ENCODE results near the gene PHLDB2.
A peak's percentile ranks its signal among the peaks of the same experiment; 100 is the strongest.

PHLDB2 gene

DNA sequence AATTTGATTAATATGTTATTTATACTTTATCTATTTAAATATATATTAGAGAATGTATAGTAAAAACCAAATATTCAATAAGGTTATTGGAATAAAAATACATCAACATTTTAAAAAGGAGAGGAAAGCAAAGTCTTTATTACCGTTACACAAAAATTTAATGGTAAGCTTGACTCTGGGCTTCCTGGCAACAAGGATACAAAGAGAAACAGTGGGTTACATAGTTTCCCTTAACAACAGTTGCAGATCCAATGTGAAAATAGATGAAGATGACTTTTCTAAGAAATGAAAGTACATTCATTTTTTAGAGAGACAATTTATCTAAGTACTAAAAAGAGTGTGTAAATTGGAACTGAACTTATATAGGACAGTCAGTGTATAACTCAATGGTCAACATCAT, 6.0 kb upstream of the PHLDB2 start:
- DNase-seq (ENCODE audit: low spot score) = no peak
- POLR2A ChIA-PET (ENCODE audit: low non-redundant PET) = no interaction called here
- H3K27ac ChIP-seq = no peak overlapping the region
- CTCF ChIA-PET = no interaction called here
- TF ChIP-seq, protein P1, sequence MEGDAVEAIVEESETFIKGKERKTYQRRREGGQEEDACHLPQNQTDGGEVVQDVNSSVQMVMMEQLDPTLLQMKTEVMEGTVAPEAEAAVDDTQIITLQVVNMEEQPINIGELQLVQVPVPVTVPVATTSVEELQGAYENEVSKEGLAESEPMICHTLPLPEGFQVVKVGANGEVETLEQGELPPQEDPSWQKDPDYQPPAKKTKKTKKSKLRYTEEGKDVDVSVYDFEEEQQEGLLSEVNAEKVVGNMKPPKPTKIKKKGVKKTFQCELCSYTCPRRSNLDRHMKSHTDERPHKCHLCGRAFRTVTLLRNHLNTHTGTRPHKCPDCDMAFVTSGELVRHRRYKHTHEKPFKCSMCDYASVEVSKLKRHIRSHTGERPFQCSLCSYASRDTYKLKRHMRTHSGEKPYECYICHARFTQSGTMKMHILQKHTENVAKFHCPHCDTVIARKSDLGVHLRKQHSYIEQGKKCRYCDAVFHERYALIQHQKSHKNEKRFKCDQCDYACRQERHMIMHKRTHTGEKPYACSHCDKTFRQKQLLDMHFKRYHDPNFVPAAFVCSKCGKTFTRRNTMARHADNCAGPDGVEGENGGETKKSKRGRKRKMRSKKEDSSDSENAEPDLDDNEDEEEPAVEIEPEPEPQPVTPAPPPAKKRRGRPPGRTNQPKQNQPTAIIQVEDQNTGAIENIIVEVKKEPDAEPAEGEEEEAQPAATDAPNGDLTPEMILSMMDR (conservative IDR thresholded peaks at IDR 0.05; ENCODE audit: low read depth) = no peak

DNA sequence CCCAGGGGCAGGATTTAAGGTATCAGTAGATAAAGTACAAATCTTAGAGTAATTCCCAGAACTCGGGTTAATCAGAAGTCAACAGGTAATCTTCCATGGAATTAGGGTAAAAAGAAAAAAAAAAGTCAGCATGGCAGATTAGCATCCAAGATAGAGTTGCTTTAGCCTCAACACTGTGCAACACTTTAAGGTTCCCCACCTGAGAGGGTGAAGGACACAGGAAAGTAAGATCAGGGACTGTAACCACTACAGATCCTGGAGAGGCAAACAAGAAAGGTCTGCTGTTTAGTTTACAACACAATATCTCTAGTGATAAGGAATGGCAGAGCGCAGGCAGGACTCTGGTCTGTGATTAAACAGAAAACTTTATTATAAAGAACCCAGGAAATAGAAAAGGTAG, 4.1 kb upstream of the PHLDB2 start:
- DNase-seq (ENCODE audit: low spot score) = no peak
- H3K27ac ChIP-seq = no peak overlapping the region
- ChIA-PET CTCF (no interaction called here), POLR2A (ENCODE audit: low non-redundant PET) (no interaction called here)
- TF ChIP-seq, protein P1 (conservative IDR thresholded peaks at IDR 0.05; ENCODE audit: low read depth) = no peak

DNA sequence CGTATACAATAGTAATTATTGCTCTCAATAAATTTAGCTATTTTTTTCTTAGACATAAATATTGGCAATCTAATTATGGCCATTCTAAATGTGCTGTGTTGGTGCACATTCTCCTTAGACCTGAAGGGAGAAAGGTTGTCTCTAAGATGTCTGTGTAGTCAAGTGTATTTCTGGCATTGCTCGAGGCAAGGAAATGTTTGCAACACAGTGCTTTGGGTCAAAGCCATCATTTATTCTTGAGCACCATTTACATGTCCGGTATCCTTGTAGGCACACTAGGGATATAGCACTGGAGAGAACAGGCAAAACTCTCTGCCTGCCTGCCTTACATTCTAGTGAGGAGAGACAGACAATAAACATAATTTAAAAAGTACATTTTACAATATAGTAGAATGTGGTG, 2.6 kb upstream of the PHLDB2 start:
- no peak overlapping the region for H3K27ac ChIP-seq
- ChIA-PET CTCF (interaction anchor here (0.7 kb wide), 1 partner anchor 8 kb away, joined by 3 read pairs; no protein-coding TSS in a partner anchor), POLR2A (ENCODE audit: low non-redundant PET) (interaction anchor here (0.6 kb wide), 1 partner anchor 67 kb away, joined by 6 read pairs; no protein-coding TSS in a partner anchor)
- TF ChIP-seq, protein P1 (conservative IDR thresholded peaks at IDR 0.05; ENCODE audit: low read depth) = no peak
- no peak for DNase-seq (ENCODE audit: low spot score)

DNA sequence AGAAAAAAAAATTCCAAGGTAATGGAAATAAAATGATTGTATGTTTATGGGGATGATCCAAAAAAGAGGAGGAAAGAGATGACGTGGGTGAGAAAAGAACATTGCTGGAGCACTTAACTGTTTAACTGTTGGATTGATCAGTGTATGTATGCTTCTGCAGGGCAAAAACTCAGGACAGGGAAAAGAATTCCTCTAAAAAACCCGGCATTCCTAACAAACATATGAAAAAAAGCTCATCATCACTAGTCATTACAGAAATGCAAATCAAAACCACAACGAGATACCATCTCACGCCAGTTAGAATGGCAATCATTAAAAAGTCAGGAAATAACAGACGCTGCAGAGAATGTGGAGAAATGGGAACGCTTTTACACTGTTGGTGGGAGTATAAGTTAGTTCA, 1.6 kb upstream of the PHLDB2 start:
- no peak for DNase-seq (ENCODE audit: low spot score)
- ChIA-PET POLR2A (ENCODE audit: low non-redundant PET) (no interaction called here), CTCF (interaction anchor here (0.6 kb wide), 1 partner anchor 134 kb away, joined by 3 read pairs; no protein-coding TSS in a partner anchor)
- no peak overlapping the region for H3K27ac ChIP-seq
- TF ChIP-seq, protein P1 (conservative IDR thresholded peaks at IDR 0.05; ENCODE audit: low read depth) = no peak

DNA sequence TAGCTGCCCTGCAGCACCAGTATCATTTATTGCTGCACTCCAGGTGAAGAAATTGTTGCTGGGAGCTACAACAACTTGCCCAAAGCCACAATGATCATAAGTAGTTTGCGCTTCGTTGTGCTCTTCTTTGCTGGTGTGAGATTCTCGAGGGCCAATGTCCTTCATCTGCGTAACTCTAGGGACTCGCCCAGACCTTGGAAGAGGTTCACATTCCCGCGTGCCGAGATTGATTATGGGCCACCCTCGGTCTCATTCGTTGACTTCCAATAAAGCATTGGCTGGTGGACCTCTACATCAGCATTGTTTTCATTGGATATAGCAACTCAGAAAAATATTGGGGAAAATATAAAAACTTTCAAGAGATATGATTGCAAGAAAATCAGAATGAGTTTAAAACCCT, 423 bp upstream of the PHLDB2 start:
- peak overlapping the region; percentile 99 for H3K27ac ChIP-seq
- ChIA-PET POLR2A (ENCODE audit: low non-redundant PET) (no interaction called here), CTCF (interaction anchor here (3.5 kb wide), 1 partner anchor 142 kb away, joined by 44 read pairs; no protein-coding TSS in a partner anchor)
- DNase-seq (ENCODE audit: low spot score) = no peak
- TF ChIP-seq, protein P1 (conservative IDR thresholded peaks at IDR 0.05; ENCODE audit: low read depth) = no peak

DNA sequence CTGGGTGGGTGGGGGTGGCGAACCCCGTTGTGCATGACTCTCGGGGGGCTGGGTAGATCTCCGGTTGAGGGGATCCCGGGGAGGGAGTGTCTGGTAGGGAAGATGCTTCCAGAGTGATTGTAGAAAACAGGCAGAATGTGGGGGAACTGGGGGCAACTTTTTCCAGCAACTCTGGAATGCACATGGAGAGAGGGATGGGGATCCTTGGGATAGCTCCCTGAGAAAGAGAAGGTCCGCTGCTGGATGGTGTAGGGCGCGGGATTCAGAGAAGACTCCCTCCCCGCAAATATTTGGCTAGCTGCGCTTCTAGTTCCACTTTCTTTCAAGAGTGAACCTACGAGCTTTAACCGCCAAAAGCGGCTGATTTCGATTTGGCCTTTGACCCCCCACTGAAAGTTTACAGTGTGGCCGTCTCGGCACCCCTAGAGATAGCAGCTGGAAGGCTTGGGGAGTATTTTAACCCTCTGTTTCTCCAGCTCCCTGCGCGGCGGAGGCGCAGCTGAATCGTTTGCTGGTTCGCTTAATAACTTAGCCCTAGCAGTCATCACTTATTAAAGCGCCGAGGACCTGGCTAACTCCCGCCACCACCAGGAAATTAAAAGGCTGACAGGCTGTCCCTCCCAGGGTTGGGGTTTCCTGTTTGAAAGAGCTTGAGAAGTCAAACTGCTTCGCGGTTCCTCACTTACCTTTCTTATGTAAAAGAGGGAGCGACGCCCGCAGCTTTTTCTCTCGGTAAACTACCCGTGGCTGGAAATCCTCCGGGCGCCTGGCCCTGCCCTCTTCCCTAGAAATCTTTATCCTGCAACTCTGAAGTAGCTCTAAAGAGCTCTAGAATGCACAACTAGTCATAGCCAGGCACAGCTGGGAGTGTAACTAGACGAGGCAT, 1.2 kb downstream of the PHLDB2 start:
- ChIA-PET CTCF (interaction anchor here (0.5 to 3.5 kb wide), 7 partner anchors 39 to 144 kb away, joined by 3 to 44 read pairs (median 5); no protein-coding TSS in a partner anchor), POLR2A (ENCODE audit: low non-redundant PET) (interaction anchor here (0.7 to 0.8 kb wide), 2 partner anchors 102 to 142 kb away, joined by 3 read pairs; no protein-coding TSS in a partner anchor)
- peak overlapping the region; percentile 99 for H3K27ac ChIP-seq
- DNase-seq (ENCODE audit: low spot score) = peak; percentile 79
- TF ChIP-seq, protein P1 (conservative IDR thresholded peaks at IDR 0.05; ENCODE audit: low read depth) = peak; percentile 64

Data from RWPE1 (cell line).